Esophagus (tissue), 2 donors: Measurements from ENCODE around the gene CALD1. TPM values are rescaled to one million over a fixed set of nuclear protein-coding genes. Genes with fewer than 3 reads are reported as not detected.

Experiments
- H3K27ac ChIP-seq, 2 donors: one replicate each; pipeline ENCODE4 v1.5.1; 2013; ENCODE audit warnings: low read depth in 2 of 2, mild to moderate bottlenecking in 2 of 2, inconsistent platforms in 1 of 2, low read length in 1 of 2, moderate library complexity in 1 of 2
- H3K27me3 ChIP-seq, 2 donors: one replicate each; pipeline ENCODE4 v1.6.1; 2013; ENCODE audit warnings: low read length in 2 of 2, control low read depth in 1 of 2, mild to moderate bottlenecking in 1 of 2; ENCODE audit not compliant: insufficient read depth in 2 of 2, control insufficient read depth in 1 of 2
- H3K36me3 ChIP-seq, 2 donors: one replicate each; pipeline ENCODE4 v1.6.1; 2013; ENCODE audit warnings: low read length in 1 of 2; ENCODE audit not compliant: control insufficient read depth in 2 of 2, insufficient read depth in 2 of 2
- H3K4me1 ChIP-seq, 2 donors: one replicate each; pipeline ENCODE4 v1.6.1; 2013; ENCODE audit warnings: low read length in 1 of 2; ENCODE audit not compliant: control insufficient read depth in 2 of 2, insufficient read depth in 2 of 2
- H3K4me3 ChIP-seq, 2 donors: one replicate each; pipeline ENCODE4 v1.5.1; 2013; ENCODE audit warnings: low read length in 2 of 2, mild to moderate bottlenecking in 2 of 2, low read depth in 1 of 2, moderate library complexity in 1 of 2
- H3K9me3 ChIP-seq, 2 donors: one replicate each; pipeline ENCODE4 v1.6.1; 2013; ENCODE audit warnings: mild to moderate bottlenecking in 2 of 2, low read depth in 1 of 2, low read length in 1 of 2, moderate library complexity in 1 of 2; ENCODE audit not compliant: control insufficient read depth in 2 of 2, insufficient read depth in 1 of 2
- WGBS, 2 donors: extraction: QIAGEN DNeasy Blood & Tissue Kit; methylation state at CpG; one replicate each; pipeline ENCODE4 v1.1.7; 2013; 5-methylcytosine and 5-hydroxymethylcytosine counted together
- polyA plus RNA-seq, 2 donors: library from polyadenylated mRNA; stranded (reverse); fragments of 200-250 nt; gene quantifications; one replicate each; pipeline ENCODE4 v1.2.3, GENCODE V29; 2013
- donor health status: healthy with polysubstance abuse.
- donor health status: Bipolar disorder and iron deficiency.

Gene CALD1
- polyA plus RNA-seq, 2 donors: 93.4 to 128 TPM

DNA sequence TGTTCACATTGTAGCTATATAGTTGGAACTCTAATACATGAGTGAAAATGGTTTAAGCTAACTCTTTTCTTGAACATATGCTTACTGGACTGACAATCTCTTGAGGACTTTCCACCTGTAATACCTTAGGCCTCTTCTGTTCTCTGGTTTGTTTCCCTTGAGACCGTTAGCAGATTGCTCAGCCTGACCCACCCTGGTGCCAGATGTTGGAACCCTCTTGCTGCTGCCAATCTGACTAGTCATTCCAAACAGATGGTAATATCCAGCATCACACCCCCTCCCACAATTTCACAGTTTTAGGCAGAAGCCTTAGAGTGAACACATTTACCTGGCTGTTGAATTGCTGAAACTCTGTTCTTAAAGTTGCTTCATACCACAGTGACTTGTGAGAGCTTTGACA, 18.7 kb downstream of the CALD1 start:
- WGBS, 2 donors: 62 to 68% methylated on average over 1 of the region's 1 CpG

DNA sequence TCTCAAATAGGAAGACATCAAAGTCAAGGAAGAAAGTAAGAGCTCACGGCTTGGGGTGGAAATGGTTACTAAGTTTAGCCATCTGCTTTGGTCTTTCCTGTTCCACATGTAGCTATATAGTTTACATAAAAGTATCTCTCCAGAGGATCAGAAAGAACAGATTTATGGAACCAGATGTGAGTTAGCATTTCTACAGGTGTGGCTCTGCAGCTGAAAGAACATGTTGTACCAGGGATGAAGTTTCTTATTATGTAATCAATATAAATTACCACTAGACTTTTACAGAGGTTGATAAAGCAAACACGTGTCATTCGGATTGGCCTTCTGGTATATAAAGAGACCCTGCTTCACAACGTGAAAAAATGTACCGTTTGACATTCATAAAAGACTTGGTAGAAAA, 19.9 kb downstream of the CALD1 start:
- WGBS, 2 donors: 45 to 50% methylated on average over 5 of the region's 5 CpGs
- no peaks in the 10 kb centered on the region for H3K27me3 ChIP-seq
- H3K36me3 ChIP-seq: no peaks in the 10 kb centered on the region
- no peak overlapping the region for H3K4me3 ChIP-seq
- H3K27ac ChIP-seq: no peak overlapping the region
- H3K9me3 ChIP-seq: no peaks in the 10 kb centered on the region
- H3K4me1 ChIP-seq: no peaks in the 10 kb centered on the region

More for the DNA sequence above, 18.7 kb downstream of the CALD1 start:
- no peak overlapping the region for H3K27ac ChIP-seq
- H3K36me3 ChIP-seq: no peaks in the 10 kb centered on the region
- no peaks in the 10 kb centered on the region for H3K9me3 ChIP-seq
- no peak overlapping the region for H3K4me3 ChIP-seq
- no peaks in the 10 kb centered on the region for H3K4me1 ChIP-seq
- no peaks in the 10 kb centered on the region for H3K27me3 ChIP-seq

GRCh38 chr7:134802762-134803161, 23.3 kb downstream of the CALD1 start:
- no peaks in the 10 kb centered on the region for H3K9me3 ChIP-seq
- 91 to 92% methylated on average over 4 of the region's 4 CpGs for WGBS, 2 donors
- H3K4me1 ChIP-seq: no peaks in the 10 kb centered on the region
- no peak overlapping the region for H3K27ac ChIP-seq
- no peaks in the 10 kb centered on the region for H3K36me3 ChIP-seq
- H3K4me3 ChIP-seq: no peak overlapping the region
- H3K27me3 ChIP-seq: no peaks in the 10 kb centered on the region

- 68 to 75% methylated on average over 2 of the region's 2 CpGs for WGBS, 2 donors
- no peaks in the 10 kb centered on the region for H3K36me3 ChIP-seq
- no peaks in the 10 kb centered on the region for H3K4me1 ChIP-seq
- no peak overlapping the region for H3K4me3 ChIP-seq
- H3K27ac ChIP-seq: no peak overlapping the region
- H3K27me3 ChIP-seq: no peaks in the 10 kb centered on the region
- no peaks in the 10 kb centered on the region for H3K9me3 ChIP-seq
These were observed 24.9 kb downstream of the CALD1 start for GRCh38 chr7:134804351-134804750.

DNA sequence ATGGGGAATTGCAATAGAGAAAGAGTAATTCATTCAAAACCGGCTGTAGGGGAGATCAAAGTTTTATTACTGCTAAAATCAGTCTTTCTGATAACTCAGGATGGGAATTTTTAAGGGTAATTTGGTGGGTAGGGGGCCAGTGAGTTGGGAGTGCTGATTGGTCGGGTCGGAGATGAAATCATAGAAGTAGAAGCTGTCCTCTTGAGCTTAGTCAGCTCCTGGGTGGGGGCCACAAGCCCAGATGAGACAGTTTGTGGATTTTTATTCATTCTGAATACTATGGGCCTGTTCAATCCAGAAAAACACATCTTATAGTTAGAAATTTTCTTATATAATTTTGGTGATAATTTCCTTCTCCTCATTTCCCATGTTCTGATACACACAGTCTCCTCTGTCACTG, 25.4 kb downstream of the CALD1 start:
- H3K4me3 ChIP-seq: no peak overlapping the region
- H3K27me3 ChIP-seq: no peaks in the 10 kb centered on the region
- 87 to 93% methylated on average over 3 of the region's 3 CpGs for WGBS, 2 donors
- no peak overlapping the region for H3K27ac ChIP-seq
- no peaks in the 10 kb centered on the region for H3K9me3 ChIP-seq
- H3K4me1 ChIP-seq: no peaks in the 10 kb centered on the region
- no peaks in the 10 kb centered on the region for H3K36me3 ChIP-seq

GRCh38 chr7:134806197-134806596, 26.8 kb downstream of the CALD1 start:
- no peaks in the 10 kb centered on the region for H3K27me3 ChIP-seq
- H3K4me1 ChIP-seq: peaks cover 3 to 4% of the 10 kb centered on the region in 2 donors
- H3K27ac ChIP-seq: no peak overlapping the region
- H3K9me3 ChIP-seq: no peaks in the 10 kb centered on the region
- 90 to 94% methylated on average over 4 of the region's 4 CpGs for WGBS, 2 donors
- H3K36me3 ChIP-seq: no peaks in the 10 kb centered on the region
- H3K4me3 ChIP-seq: no peak overlapping the region

DNA sequence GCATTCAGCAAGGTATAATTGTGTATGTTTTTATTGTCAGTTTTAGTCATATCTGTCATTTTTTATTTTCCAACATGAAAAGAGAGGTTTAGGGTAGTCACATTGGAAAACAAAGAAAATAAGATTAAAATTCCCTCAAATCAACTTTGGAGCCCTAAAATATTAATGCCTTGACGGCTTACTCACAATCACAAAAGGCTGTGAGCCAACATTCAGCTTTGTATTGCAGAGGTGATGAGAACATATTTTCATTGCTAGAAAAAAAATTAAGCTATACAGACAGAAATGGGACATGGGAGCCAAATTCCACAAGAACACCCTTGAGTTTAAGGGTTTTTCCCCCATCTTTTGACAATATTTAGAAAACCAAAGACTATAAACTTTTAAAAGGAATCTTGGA, 30.2 kb downstream of the CALD1 start:
- no peak overlapping the region for H3K4me3 ChIP-seq
- H3K4me1 ChIP-seq: peaks cover 3 to 4% of the 10 kb centered on the region in 2 donors
- 73 to 86% methylated on average over 1 of the region's 1 CpG for WGBS, 2 donors
- no peaks in the 10 kb centered on the region for H3K36me3 ChIP-seq
- no peaks in the 10 kb centered on the region for H3K9me3 ChIP-seq
- no peak overlapping the region for H3K27ac ChIP-seq
- no peaks in the 10 kb centered on the region for H3K27me3 ChIP-seq

DNA sequence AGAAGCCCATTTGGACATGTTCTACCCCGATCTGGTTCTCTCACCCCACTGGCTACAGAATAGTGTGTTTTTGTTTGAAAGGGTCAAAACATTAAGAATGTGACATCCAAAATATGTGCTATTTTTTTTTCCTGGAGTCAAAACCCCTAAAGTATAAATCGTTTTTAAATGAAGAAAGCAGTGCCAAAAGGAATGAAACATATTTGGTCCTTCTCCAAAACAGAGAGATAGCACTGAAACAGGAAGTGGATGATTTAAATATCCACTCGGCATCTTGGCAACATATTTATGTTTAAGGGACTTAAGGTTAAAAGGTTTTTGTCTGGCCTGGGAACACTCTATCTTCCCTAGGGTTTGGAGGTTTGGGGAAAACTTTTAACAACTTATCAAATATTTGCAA, 32.3 kb downstream of the CALD1 start:
- H3K4me1 ChIP-seq: peaks cover 3 to 4% of the 10 kb centered on the region in 2 donors
- no peak overlapping the region for H3K4me3 ChIP-seq
- H3K9me3 ChIP-seq: no peaks in the 10 kb centered on the region
- no peaks in the 10 kb centered on the region for H3K27me3 ChIP-seq
- H3K36me3 ChIP-seq: no peaks in the 10 kb centered on the region
- no peak overlapping the region for H3K27ac ChIP-seq
- 26 to 27% methylated on average over 3 of the region's 3 CpGs for WGBS, 2 donors

DNA sequence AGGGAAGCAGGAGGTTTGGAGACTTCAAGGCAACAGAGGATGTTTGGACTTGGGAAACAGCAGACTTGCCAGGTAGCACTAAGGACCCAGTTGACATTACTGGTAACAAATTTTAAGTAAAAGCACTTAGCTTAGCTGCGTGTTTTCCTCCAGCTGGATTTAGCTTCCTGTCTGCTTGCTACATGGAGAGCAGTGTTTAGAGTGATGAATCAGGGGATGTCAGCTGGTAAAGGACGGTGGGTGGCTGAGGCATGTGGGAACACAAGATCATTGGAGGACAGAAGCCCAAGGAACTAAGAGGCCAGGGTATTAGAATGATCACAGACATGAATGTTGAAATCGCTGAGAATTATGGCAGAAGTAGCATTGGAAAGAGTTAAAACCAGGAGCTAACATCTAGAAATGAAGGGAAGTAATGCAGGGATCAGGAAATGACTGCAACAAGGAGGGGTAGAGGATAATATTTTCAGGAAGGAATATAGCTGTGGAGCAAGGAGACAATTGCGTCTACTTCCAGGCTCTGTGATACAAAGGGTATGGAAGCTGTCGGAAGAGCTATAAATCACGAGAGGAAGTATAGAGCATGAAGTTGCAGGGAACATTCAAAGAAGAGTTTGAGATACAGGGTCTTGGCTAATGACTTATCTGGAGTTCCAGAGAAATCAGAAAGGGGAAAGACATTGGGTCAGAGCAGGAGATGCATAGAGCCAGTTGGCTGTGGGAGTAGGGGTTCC, 34.4 kb downstream of the CALD1 start:
- Histone ChIP-seq H3K4me1 (peaks cover 3 to 4% of the 10 kb centered on the region in 2 donors), H3K9me3 (no peaks in the 10 kb centered on the region), H3K4me3 (no peak overlapping the region), H3K27me3 (no peaks in the 10 kb centered on the region), H3K36me3 (no peaks in the 10 kb centered on the region), H3K27ac (no peak overlapping the region)
- 73 to 76% methylated on average over 6 of the region's 6 CpGs for WGBS, 2 donors

DNA sequence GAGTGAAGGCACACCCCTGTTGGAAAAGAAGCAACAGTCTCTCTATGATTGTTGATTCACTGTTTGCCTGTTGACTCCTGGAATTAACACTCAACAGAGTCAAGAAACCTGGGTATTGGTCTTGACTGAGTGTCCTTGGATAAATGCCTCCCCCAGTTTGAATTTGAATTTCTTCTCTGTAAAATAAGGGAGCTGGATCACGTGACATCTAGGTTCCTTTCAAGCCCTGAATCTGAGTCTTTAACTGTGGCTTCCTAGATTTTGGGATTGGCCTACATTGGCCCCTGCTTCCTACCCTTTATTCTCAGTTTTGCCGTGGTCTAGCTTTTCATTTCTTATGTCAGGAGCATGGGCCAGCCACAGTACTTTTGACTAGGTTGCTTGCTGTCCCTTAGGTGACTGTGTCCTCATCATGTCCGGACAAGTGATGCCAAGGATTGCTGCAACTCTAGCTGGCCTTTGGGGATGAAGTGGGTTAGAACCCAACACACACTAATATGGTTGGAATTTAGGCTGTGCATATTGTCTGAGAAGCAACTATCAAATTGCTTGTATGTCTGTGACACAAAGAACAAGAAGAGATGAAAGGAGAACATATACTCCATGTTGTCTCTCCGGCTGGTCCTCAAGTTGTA, 35.4 kb downstream of the CALD1 start:
- Histone ChIP-seq H3K4me1 (peaks cover 3 to 4% of the 10 kb centered on the region in 2 donors), H3K36me3 (no peaks in the 10 kb centered on the region), H3K27me3 (no peaks in the 10 kb centered on the region), H3K4me3 (no peak overlapping the region), H3K9me3 (no peaks in the 10 kb centered on the region), H3K27ac (no peak overlapping the region)
- WGBS, 2 donors: 75 to 88% methylated on average over 4 of the region's 4 CpGs
